HUES64 (cell line): ENCODE results near the gene TMEM8B.

Source experiments
- H3K27ac ChIP-seq: 2 replicates; pipeline ENCODE4 v1.7.0; 2013; ENCODE audit warnings: low read depth, low read length, inconsistent platforms
- H3K27me3 ChIP-seq: 2 replicates; pipeline ENCODE4 v1.6.1; 2013; ENCODE audit warnings: mild to moderate bottlenecking, low read length; ENCODE audit not compliant: insufficient read depth
- H3K36me3 ChIP-seq: 2 replicates; pipeline ENCODE4 v1.6.1; 2013; ENCODE audit warnings: mild to moderate bottlenecking, low read length; ENCODE audit not compliant: insufficient read depth
- H3K4me1 ChIP-seq: 2 replicates; pipeline ENCODE4 v1.6.1; 2013; ENCODE audit warnings: mild to moderate bottlenecking, low read length, moderate library complexity; ENCODE audit not compliant: insufficient read depth
- H3K4me3 ChIP-seq: 2 replicates; pipeline ENCODE4 v1.5.1; 2013; ENCODE audit warnings: mild to moderate bottlenecking, low read length, moderate library complexity
- H3K9ac ChIP-seq: 2 replicates; pipeline ENCODE4 v1.6.1; 2013; ENCODE audit warnings: mild to moderate bottlenecking, low read depth, low read length
- H3K9me3 ChIP-seq: 2 replicates; pipeline ENCODE4 v1.6.1; 2013; ENCODE audit warnings: low read depth, low read length; ENCODE audit not compliant: insufficient read depth
- WGBS: fragments of 150-250, 120-280 bp; methylation state at CpG from one replicate; pipeline ENCODE4 v1.1.7; 2013; ENCODE audit warnings: missing lambda C conversion rate; 5-methylcytosine and 5-hydroxymethylcytosine counted together

Gene TMEM8B

GRCh38 chr9:35795695-35796094, 33.3 kb upstream of the TMEM8B start:
- Histone ChIP-seq H3K9me3 (no peaks in the 10 kb centered on the region), H3K27me3 (peaks cover 2% of the 10 kb centered on the region), H3K4me3 (no peak overlapping the region), H3K9ac (no peak overlapping the region), H3K4me1 (peaks cover 2% of the 10 kb centered on the region), H3K27ac (no peak overlapping the region), H3K36me3 (no peaks in the 10 kb centered on the region)

- 95% methylated on average over 4 of the region's 6 CpGs for WGBS
- no peak overlapping the region for H3K9ac ChIP-seq
- no peak overlapping the region for H3K27ac ChIP-seq
- H3K4me1 ChIP-seq = no peaks in the 10 kb centered on the region
- H3K27me3 ChIP-seq = no peaks in the 10 kb centered on the region
- peaks cover 5% of the 10 kb centered on the region for H3K36me3 ChIP-seq
- no peaks in the 10 kb centered on the region for H3K9me3 ChIP-seq
- H3K4me3 ChIP-seq = no peak overlapping the region
Observed at GRCh38 chr9:35797311-35798109, 31.5 kb upstream of the TMEM8B start.

- 90% methylated on average over 4 of the region's 4 CpGs for WGBS
- Histone ChIP-seq H3K27ac (no peak overlapping the region), H3K9me3 (no peaks in the 10 kb centered on the region), H3K36me3 (peaks cover 10% of the 10 kb centered on the region), H3K4me3 (no peak overlapping the region), H3K27me3 (no peaks in the 10 kb centered on the region), H3K9ac (no peak overlapping the region), H3K4me1 (no peaks in the 10 kb centered on the region)
Observed at GRCh38 chr9:35798658-35799374, 30.2 kb upstream of the TMEM8B start.

GRCh38 chr9:35800530-35800929, 28.5 kb upstream of the TMEM8B start:
- H3K9me3 ChIP-seq = no peaks in the 10 kb centered on the region
- no peak overlapping the region for H3K4me3 ChIP-seq
- no peaks in the 10 kb centered on the region for H3K4me1 ChIP-seq
- no peak overlapping the region for H3K9ac ChIP-seq
- WGBS = 91% methylated on average over 7 of the region's 7 CpGs
- H3K36me3 ChIP-seq = peaks cover 19% of the 10 kb centered on the region
- no peak overlapping the region for H3K27ac ChIP-seq
- H3K27me3 ChIP-seq = no peaks in the 10 kb centered on the region

- H3K9me3 ChIP-seq = no peaks in the 10 kb centered on the region
- 94% methylated on average over 13 of the region's 13 CpGs for WGBS
- H3K9ac ChIP-seq = no peak overlapping the region
- peaks cover 28% of the 10 kb centered on the region for H3K36me3 ChIP-seq
- H3K4me1 ChIP-seq = no peaks in the 10 kb centered on the region
- no peak overlapping the region for H3K27ac ChIP-seq
- no peaks in the 10 kb centered on the region for H3K27me3 ChIP-seq
- H3K4me3 ChIP-seq = no peak overlapping the region
Observed at GRCh38 chr9:35801328-35802128, 27.5 kb upstream of the TMEM8B start.

GRCh38 chr9:35806101-35806500, 22.9 kb upstream of the TMEM8B start:
- H3K27me3 ChIP-seq = no peaks in the 10 kb centered on the region
- no peak overlapping the region for H3K27ac ChIP-seq
- H3K4me1 ChIP-seq = no peaks in the 10 kb centered on the region
- no peak overlapping the region for H3K9ac ChIP-seq
- WGBS = 94% methylated on average over 8 of the region's 8 CpGs
- H3K36me3 ChIP-seq = peaks cover 52% of the 10 kb centered on the region
- no peaks in the 10 kb centered on the region for H3K9me3 ChIP-seq
- no peak overlapping the region for H3K4me3 ChIP-seq

GRCh38 chr9:35808433-35808832, 20.6 kb upstream of the TMEM8B start:
- Histone ChIP-seq H3K4me1 (0 out of 2 replicates have a peak, but pooled peaks cover 5% of the 10 kb centered on the region), H3K27ac (no peak overlapping the region), H3K36me3 (peaks cover 43% of the 10 kb centered on the region), H3K4me3 (no peak overlapping the region), H3K9ac (no peak overlapping the region), H3K9me3 (no peaks in the 10 kb centered on the region), H3K27me3 (0 out of 2 replicates have a peak, but pooled peaks cover 3% of the 10 kb centered on the region)
- 96% methylated on average over 9 of the region's 9 CpGs for WGBS

GRCh38 chr9:35810122-35810521, 18.9 kb upstream of the TMEM8B start:
- WGBS = 94% methylated on average over 7 of the region's 7 CpGs
- no peak overlapping the region for H3K4me3 ChIP-seq
- H3K36me3 ChIP-seq = peaks cover 37% of the 10 kb centered on the region
- no peaks in the 10 kb centered on the region for H3K9me3 ChIP-seq
- 0 out of 2 replicates have a peak, but pooled peaks cover 3% of the 10 kb centered on the region for H3K27me3 ChIP-seq
- H3K9ac ChIP-seq = no peak overlapping the region
- H3K4me1 ChIP-seq = peaks cover 13% of the 10 kb centered on the region
- no peak overlapping the region for H3K27ac ChIP-seq

- Histone ChIP-seq H3K9me3 (no peaks in the 10 kb centered on the region), H3K36me3 (peaks cover 25% of the 10 kb centered on the region), H3K4me1 (peaks cover 15% of the 10 kb centered on the region), H3K4me3 (peak overlapping the region; percentile 55), H3K9ac (no peak overlapping the region), H3K27ac (no peak overlapping the region), H3K27me3 (0 out of 2 replicates have a peak, but pooled peaks cover 3% of the 10 kb centered on the region)
- 38% methylated on average over 12 of the region's 12 CpGs for WGBS
Observed at GRCh38 chr9:35811381-35812024, 17.5 kb upstream of the TMEM8B start.

- Histone ChIP-seq H3K36me3 (peaks cover 22% of the 10 kb centered on the region), H3K4me1 (peaks cover 15% of the 10 kb centered on the region), H3K4me3 (peak within 1 kb of the TSS; percentile 55), H3K27me3 (0 out of 2 replicates have a peak, but pooled peaks cover 3% of the 10 kb centered on the region), H3K27ac (no peak within 1 kb of the TSS), H3K9ac (peak within 1 kb of the TSS; percentile 27; the same call in 1 of the 2 replicates), H3K9me3 (no peaks in the 10 kb centered on the region)
- WGBS = 1% methylated on average over 27 of the region's 28 CpGs
Observed at GRCh38 chr9:35812025-35812602, 16.9 kb upstream of the TMEM8B start, which contains the start of gene SPAG8. TSS of gene SPAG8 (minus strand) at chr9:35812262. CDS start at chr9:35812147, 115 bp downstream.
